ENCODE results near the gene TRMT112. TPM values are rescaled to one million over a fixed set of nuclear protein-coding genes. Genes with fewer than 3 reads are reported as not detected.

TRMT112 gene
- total RNA-seq, 1 donor from 2014 or later: 126 TPM

GRCh38 chr11:64353715-64354506 is 36.6 kb upstream of the TRMT112 start:
- H3K36me3 Mint-ChIP-seq (ENCODE audit: low read depth): no peaks in the 10 kb centered on the region
- peaks cover 25% of the 10 kb centered on the region for H3K4me1 Mint-ChIP-seq (ENCODE audit: low read depth)
- DNase-seq (ENCODE audit: low spot score): no peak
- H3K27me3 Mint-ChIP-seq (ENCODE audit: low read depth): no peaks in the 10 kb centered on the region
- no peak overlapping the region for H3K27ac Mint-ChIP-seq (ENCODE audit: unreplicated experiment)
- H3K4me3 Mint-ChIP-seq (ENCODE audit: unreplicated experiment): no peak overlapping the region
- no peak for TF ChIP-seq CTCF (IDR thresholded peaks at IDR 0.05)
- H3K9me3 Mint-ChIP-seq (ENCODE audit: low read depth): no peaks in the 10 kb centered on the region

- DNase-seq (ENCODE audit: low spot score): peak; percentile 91
- no peaks in the 10 kb centered on the region for H3K27me3 Mint-ChIP-seq (ENCODE audit: low read depth)
- H3K4me3 Mint-ChIP-seq (ENCODE audit: unreplicated experiment): no peak overlapping the region
- H3K27ac Mint-ChIP-seq (ENCODE audit: unreplicated experiment): no peak overlapping the region
- no peak for TF ChIP-seq CTCF (IDR thresholded peaks at IDR 0.05)
- no peaks in the 10 kb centered on the region for H3K36me3 Mint-ChIP-seq (ENCODE audit: low read depth)
- no peaks in the 10 kb centered on the region for H3K9me3 Mint-ChIP-seq (ENCODE audit: low read depth)
- peaks cover 20% of the 10 kb centered on the region for H3K4me1 Mint-ChIP-seq (ENCODE audit: low read depth)
Observed at GRCh38 chr11:64352995-64353714, 35.8 kb upstream of the TRMT112 start.

- no peak for DNase-seq (ENCODE audit: low spot score)
- Mint-ChIP-seq H3K4me1 (ENCODE audit: low read depth) (peaks cover 13% of the 10 kb centered on the region), H3K27ac (ENCODE audit: unreplicated experiment) (no peak overlapping the region), H3K36me3 (ENCODE audit: low read depth) (no peaks in the 10 kb centered on the region), H3K27me3 (ENCODE audit: low read depth) (no peaks in the 10 kb centered on the region), H3K9me3 (ENCODE audit: low read depth) (no peaks in the 10 kb centered on the region), H3K4me3 (ENCODE audit: unreplicated experiment) (no peak overlapping the region)
- TF ChIP-seq CTCF (IDR thresholded peaks at IDR 0.05): no peak
Observed at GRCh38 chr11:64352099-64352994, 35.0 kb upstream of the TRMT112 start.

GRCh38 chr11:64351136-64351631 is 33.8 kb upstream of the TRMT112 start:
- H3K9me3 Mint-ChIP-seq (ENCODE audit: low read depth): no peaks in the 10 kb centered on the region
- H3K36me3 Mint-ChIP-seq (ENCODE audit: low read depth): no peaks in the 10 kb centered on the region
- DNase-seq (ENCODE audit: low spot score): no peak
- H3K4me1 Mint-ChIP-seq (ENCODE audit: low read depth): peaks cover 9% of the 10 kb centered on the region
- no peaks in the 10 kb centered on the region for H3K27me3 Mint-ChIP-seq (ENCODE audit: low read depth)
- TF ChIP-seq CTCF (IDR thresholded peaks at IDR 0.05): no peak
- no peak overlapping the region for H3K27ac Mint-ChIP-seq (ENCODE audit: unreplicated experiment)
- H3K4me3 Mint-ChIP-seq (ENCODE audit: unreplicated experiment): no peak overlapping the region

- DNase-seq (ENCODE audit: low spot score): no peak
- no peaks in the 10 kb centered on the region for H3K27me3 Mint-ChIP-seq (ENCODE audit: low read depth)
- no peak overlapping the region for H3K27ac Mint-ChIP-seq (ENCODE audit: unreplicated experiment)
- TF ChIP-seq CTCF (IDR thresholded peaks at IDR 0.05): no peak
- no peak overlapping the region for H3K4me3 Mint-ChIP-seq (ENCODE audit: unreplicated experiment)
- no peaks in the 10 kb centered on the region for H3K4me1 Mint-ChIP-seq (ENCODE audit: low read depth)
- H3K9me3 Mint-ChIP-seq (ENCODE audit: low read depth): no peaks in the 10 kb centered on the region
- no peaks in the 10 kb centered on the region for H3K36me3 Mint-ChIP-seq (ENCODE audit: low read depth)
Observed at GRCh38 chr11:64349404-64349803, 32.0 kb upstream of the TRMT112 start.

Measured in chondrocyte (in vitro differentiated cells).